Measurements from ENCODE around the gene SVOP.
"Not testable (repeated sequence)": the region's sequence is repeated elsewhere in the genome, so short reads cannot be mapped to it uniquely, and the experiment has no call there.

SVOP gene

DNA sequence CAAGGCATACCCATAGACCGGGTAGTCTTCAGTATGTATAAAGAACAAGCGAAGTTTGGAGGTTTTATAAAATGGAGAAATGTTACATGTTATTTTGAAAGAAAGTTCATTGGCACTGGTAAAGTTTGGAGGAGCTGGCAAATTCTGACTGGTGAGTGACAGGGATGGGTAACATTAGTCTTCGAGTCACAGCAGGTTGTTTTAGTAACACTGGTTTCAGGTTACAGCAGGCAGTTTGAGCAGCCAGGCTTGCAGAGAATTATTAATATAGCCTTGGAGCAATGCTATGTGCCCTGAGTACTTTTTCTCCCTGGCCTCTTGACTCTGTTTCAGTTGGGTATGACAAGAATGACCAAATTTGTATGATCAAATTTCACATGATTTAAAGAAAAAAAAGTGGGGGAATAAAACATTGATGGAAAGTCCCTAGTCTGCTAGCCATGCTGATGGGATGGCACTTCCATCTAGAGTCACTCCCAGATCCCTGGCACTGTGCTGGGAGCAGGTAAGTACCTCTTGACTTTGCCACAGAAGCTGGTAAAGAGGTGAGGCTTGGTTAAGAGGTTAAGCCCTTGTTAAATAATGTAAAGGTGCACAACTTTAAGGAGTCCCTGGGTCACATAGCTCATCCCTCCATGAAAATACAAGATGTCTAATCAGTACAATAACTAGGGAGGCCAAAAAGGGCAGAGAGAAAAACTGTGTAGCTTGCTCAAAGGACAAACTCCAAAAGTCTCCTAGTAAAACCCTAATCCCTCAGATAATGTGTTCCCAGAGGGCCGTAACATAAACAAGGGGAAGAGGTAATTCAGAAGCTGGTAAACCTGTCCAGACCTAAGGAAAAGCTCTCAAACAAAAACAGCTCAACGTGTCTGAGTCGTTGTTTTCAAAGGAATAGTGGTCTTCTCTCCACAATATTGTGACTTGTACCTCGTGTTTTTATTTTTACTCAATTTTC is 12.7 kb upstream of the SVOP start:
- DNase-seq (ENCODE audit: low read depth in 3 of 3, low spot score in 1 of 3) = no peak

DNA sequence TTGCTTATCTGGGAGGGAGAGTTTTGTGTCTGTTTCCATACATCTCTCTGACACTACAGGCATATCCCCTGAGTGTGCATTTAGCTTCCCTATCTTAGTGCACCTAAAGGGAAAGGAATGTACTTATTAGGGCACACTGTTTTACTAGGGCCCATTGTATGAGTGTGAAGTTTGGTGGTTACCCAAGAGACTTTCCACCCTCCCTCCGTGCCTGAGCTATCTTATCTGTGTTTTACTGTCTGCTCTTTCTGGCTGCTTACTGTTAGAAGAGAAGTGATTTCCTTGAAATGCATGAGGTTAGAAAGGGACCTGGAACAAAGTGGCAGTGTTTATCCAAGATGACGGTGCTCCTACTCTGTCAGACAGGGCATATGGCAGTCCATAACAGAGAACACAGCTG is 8.5 kb upstream of the SVOP start:
- no peak for DNase-seq (ENCODE audit: low read depth in 3 of 3, low spot score in 1 of 3)

DNA sequence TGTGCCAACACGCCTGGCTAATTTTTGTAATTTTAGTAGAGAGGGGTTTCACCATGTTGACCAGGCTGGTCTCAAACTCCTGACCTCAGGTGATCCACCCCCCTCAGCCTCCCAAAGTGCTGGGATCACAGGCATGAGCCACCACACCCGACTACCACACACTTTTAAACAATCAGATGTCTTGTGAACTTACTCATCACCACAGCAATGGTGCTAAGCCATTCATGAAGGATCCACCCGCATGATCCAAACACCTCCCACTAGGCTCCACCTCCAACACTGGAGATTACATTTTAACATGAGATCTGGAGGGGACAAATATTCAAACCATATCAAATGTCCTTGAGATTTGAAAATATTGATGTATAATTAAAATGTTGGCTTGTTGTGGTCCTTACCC is 7.8 kb upstream of the SVOP start:
- DNase-seq (ENCODE audit: low read depth in 3 of 3, low spot score in 1 of 3) = not testable (repeated sequence)

- no peak for DNase-seq (ENCODE audit: low read depth in 3 of 3, low spot score in 1 of 3)
These were observed 6.9 kb upstream of the SVOP start for GRCh38 chr12:109027767-109028166.

DNA sequence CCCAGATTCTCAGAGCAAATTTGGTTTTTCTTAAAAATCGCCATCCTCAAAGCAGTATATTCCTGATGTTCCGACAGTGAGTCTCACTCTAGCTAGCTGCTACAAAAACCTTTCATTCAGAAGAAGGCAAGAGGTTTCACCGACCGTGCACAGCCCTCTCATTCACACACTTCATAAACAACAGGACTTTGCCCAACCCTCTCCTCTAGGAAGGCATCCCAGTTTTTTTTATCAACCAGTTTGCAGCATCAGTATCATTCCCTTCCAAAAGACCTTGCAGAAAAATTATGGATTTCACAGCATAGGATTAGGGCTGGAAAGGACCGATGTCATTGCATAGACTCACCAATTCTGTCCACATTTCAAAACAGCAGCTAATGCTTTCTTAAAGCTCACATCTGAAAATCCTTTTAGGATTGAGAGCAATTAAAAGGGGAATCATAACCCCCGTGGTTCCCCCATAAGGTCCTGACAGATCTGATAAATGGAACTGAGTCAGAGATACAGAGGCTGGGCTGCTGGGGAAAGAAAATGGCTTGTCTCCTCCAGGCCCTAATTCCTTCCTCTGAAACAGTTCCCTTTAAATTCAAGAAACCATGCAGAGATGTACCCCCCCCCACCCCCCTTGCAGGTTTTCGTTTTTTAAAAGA is 597 bp downstream of the SVOP start:
- DNase-seq (ENCODE audit: low read depth in 3 of 3, low spot score in 1 of 3) = no peak

DNA sequence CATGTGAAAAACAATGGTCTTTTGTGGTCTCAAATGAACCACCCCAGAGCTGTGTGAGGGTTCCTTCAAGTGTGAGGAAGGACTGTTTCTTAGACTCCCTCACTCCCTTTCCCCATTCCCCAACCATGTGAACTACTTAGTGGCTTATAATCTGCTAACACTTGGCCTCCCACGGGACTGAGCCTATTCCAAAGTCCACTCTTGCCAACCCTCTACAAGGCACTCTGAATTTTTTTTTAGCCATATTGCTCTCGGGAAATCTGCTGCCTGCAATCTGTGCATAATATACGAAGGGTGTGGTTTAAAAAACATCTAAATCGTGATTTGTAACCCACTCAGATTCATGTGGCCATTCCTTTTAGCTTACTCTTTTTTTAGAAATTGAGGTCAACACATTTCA is 2.6 kb downstream of the SVOP start:
- no peak for DNase-seq (ENCODE audit: low read depth in 3 of 3, low spot score in 1 of 3)

DNA sequence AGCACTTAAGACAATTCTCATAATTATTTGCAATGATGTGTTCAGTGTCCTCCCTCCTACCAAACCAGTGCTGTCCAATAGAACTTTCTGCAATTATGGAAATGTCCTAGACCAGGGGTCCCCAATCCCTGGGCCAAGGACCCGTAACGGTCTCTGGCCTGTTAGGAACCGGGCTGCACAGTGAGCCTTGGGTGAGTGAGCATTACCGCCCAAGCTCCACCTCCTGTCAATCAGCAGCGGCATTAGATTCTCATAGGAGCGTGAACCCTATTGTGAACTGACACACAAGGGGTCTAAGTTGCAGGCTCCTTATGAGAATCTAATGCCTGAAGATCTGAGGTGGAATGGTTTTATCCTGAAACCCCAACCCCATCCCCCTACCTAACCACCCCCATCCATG is 3.9 kb downstream of the SVOP start:
- no peak for DNase-seq (ENCODE audit: low read depth in 3 of 3, low spot score in 1 of 3)

- no peak for DNase-seq (ENCODE audit: low read depth in 3 of 3, low spot score in 1 of 3)
These were observed 4.9 kb downstream of the SVOP start for GRCh38 chr12:109016016-109016415.

DNA sequence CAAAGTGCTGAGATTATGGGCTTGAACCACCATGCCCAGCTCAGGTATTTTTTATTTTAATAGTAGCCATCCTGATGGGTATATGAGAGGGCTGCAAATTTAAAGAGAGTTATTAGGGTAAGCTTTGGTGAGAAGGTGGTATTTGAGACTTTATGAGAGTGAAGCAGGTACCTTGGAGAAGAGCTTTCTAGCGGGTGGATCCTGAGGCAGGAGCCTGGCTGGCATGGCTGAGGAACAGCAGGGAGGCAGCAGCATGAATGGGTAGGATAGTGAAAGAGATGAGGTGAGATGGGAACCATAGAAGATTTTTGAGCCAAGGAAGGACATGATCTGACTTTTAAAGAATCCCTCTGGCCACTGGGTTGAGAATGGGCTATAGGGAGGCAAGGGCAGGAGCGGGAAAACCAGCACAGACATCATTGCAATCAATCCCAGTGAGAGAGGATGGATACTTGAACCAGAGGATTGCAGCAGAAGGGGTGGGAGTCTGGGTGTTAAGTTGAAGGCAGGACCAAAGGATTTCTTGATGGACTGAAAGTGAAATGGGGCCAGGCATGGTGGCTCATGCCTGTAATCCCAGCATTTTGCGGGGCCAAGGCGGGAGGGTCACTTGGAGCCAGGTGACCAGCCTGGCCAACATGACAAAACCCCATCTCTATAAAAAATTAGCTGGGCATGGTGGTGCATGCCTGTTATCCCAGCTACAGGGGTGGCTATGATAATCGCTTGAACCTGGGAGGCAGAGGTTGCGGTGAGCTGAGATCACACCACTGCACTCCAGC is 5.7 kb downstream of the SVOP start:
- DNase-seq (ENCODE audit: low read depth in 3 of 3, low spot score in 1 of 3) = no peak

DNA sequence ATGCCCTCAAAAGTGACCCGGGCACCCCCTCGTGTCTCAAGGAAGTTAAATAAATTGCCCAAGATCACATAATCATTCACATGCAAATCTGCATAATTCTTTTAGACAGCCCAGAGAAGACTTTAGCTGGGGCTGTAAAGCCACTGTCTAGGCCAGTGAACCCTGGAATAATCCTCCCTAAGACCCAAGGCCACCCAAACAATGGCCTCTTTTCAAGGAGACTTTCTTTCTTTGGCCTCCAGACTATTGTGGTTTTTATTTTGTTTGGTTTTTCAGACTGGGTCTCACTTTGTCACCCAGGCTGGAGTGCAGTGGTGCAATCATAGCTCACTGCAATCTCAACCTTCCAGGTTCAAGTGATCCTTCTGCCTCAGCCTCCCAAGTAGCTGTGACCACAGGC is 10.6 kb downstream of the SVOP start:
- no peak for DNase-seq (ENCODE audit: low read depth in 3 of 3, low spot score in 1 of 3)

DNA sequence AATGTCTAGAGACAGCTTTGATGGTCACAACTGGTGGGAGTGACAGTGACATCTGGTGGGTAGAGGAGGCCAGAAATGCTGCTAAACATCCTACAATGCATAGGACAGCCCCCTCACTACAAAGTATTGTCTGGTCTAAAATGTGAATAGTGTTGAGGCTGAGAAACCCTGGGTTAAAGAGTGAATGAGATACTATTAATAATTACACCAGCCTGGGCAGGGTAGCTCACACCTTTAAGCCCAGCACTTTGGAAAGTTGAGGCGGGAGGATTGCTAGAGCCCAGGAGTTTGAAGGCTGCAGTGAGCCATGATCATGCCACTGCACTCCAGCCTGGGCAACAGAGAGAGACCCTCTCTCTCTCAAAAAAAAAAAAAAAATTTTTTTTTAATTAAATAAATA is 11.1 kb downstream of the SVOP start:
- DNase-seq (ENCODE audit: low read depth in 3 of 3, low spot score in 1 of 3) = no peak

DNA sequence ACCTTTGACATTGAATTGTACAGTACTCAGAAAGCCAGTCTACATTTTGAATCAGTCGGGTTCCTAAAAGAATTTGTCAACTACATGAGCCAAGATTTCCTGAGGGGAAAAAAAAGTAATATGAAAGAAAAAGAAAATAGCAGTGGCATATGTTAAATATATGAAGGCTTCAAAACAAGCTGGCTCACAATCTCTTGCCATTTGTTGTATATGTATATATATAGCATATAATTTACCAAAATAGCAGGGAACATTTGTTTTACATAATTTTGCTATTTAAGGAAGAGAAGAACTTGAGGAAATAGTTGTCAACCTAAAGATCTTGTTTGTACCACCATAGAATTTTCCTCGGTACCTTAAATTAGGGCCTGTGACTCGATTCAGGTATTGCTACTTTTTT is 16.9 kb downstream of the SVOP start:
- no peak for DNase-seq (ENCODE audit: low read depth in 3 of 3, low spot score in 1 of 3)

- DNase-seq (ENCODE audit: low read depth in 3 of 3, low spot score in 1 of 3) = no peak
These were observed 24.5 kb downstream of the SVOP start for GRCh38 chr12:108996320-108996719.

GRCh38 chr12:108995370-108995992 is 25.4 kb downstream of the SVOP start:
- DNase-seq (ENCODE audit: low read depth in 3 of 3, low spot score in 1 of 3) = no peak

DNA sequence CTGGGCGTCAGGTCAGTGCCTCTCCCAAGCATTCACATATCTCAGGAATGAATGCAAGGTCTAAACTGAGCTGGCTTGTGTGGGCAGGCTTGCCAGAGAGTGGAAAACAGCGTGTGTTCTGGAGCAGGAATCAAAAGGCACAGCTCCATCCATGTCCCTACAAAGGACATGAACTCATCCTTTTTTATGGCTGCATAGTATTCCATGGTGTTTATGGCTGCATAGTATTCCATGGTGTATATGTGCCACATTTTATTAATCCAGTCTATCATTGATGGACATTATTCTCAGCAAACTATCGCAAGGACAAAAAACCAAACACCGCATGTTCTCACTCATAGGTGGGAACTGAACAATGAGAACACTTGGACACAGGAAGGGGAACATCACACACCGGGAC is 30.8 kb downstream of the SVOP start:
- not testable (repeated sequence) for DNase-seq (ENCODE audit: low read depth in 3 of 3, low spot score in 1 of 3)

GRCh38 chr12:108989376-108989775 is 31.5 kb downstream of the SVOP start:
- no peak for DNase-seq (ENCODE audit: low read depth in 3 of 3, low spot score in 1 of 3)

GRCh38 chr12:108985750-108986149 is 35.1 kb downstream of the SVOP start:
- DNase-seq (ENCODE audit: low read depth in 3 of 3, low spot score in 1 of 3) = no peak

DNA sequence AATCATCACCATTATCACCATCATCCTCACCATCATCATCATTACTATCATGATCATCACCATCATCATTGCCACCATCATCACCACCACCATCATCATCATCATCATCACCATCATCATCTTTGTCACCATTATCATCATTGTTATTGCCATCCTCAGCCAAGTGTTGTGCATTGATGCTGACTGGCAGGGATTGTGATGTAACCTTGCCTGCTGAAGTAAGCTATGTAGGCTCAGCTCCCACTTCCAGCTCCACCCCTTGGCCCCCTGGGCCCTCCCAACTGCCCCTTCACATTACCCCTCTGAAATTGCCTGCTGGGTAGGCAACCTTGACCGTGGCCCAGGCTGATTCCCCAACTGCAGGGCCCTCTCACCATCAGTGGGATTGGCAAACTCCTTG is 37.6 kb downstream of the SVOP start:
- no peak for DNase-seq (ENCODE audit: low read depth in 3 of 3, low spot score in 1 of 3)

- no peak for DNase-seq (ENCODE audit: low read depth in 3 of 3, low spot score in 1 of 3)
These were observed 38.1 kb downstream of the SVOP start for GRCh38 chr12:108982621-108983219.

DNA sequence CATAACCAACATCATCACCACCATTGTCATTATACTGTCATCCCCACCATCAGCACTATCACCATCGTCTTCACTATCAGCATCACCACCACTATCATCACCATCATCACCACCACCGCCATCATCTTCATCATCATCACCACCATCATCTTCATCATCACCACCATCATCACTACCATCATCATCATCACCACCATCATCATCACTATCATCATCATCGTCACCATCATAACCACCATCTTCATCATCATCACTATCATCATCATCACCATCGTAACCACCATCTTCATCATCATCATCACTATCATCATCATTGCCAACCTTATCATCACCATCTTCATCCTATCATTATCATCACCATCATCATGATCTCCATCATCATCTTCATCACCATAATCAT is 39.0 kb downstream of the SVOP start:
- no peak for DNase-seq (ENCODE audit: low read depth in 3 of 3, low spot score in 1 of 3)

Measured in stimulated activated CD4-positive, alpha-beta T cell treated with anti-CD3 and anti-CD28 coated beads, TNF-alpha, amount 100 ng/mL, for 1 hour (primary cell).